ENCODE data around the gene SSR4. TPM values are rescaled to one million over a fixed set of nuclear protein-coding genes. Genes with fewer than 3 reads are reported as not detected.

Gene SSR4
- total RNA-seq, 1 donor from 2014 or later: 297 TPM

- peaks cover 4% of the 10 kb centered on the region for H3K4me1 Mint-ChIP-seq (ENCODE audit: unreplicated experiment)
- H3K27me3 Mint-ChIP-seq (ENCODE audit: unreplicated experiment): no peaks in the 10 kb centered on the region
- H3K36me3 Mint-ChIP-seq (ENCODE audit: unreplicated experiment): peaks cover 2% of the 10 kb centered on the region
- H3K4me3 Mint-ChIP-seq (ENCODE audit: unreplicated experiment): no peak overlapping the region
- TF ChIP-seq, protein P1, sequence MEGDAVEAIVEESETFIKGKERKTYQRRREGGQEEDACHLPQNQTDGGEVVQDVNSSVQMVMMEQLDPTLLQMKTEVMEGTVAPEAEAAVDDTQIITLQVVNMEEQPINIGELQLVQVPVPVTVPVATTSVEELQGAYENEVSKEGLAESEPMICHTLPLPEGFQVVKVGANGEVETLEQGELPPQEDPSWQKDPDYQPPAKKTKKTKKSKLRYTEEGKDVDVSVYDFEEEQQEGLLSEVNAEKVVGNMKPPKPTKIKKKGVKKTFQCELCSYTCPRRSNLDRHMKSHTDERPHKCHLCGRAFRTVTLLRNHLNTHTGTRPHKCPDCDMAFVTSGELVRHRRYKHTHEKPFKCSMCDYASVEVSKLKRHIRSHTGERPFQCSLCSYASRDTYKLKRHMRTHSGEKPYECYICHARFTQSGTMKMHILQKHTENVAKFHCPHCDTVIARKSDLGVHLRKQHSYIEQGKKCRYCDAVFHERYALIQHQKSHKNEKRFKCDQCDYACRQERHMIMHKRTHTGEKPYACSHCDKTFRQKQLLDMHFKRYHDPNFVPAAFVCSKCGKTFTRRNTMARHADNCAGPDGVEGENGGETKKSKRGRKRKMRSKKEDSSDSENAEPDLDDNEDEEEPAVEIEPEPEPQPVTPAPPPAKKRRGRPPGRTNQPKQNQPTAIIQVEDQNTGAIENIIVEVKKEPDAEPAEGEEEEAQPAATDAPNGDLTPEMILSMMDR (IDR thresholded peaks at IDR 0.05): no peak
- no peak overlapping the region for H3K27ac Mint-ChIP-seq (ENCODE audit: unreplicated experiment)
- no peaks in the 10 kb centered on the region for H3K9me3 Mint-ChIP-seq (ENCODE audit: unreplicated experiment)
- no peak for DNase-seq (ENCODE audit: extremely low spot score, unreplicated experiment)
Observed at GRCh38 chrX:153784325-153784967, 10.0 kb upstream of the SSR4 start.

DNA sequence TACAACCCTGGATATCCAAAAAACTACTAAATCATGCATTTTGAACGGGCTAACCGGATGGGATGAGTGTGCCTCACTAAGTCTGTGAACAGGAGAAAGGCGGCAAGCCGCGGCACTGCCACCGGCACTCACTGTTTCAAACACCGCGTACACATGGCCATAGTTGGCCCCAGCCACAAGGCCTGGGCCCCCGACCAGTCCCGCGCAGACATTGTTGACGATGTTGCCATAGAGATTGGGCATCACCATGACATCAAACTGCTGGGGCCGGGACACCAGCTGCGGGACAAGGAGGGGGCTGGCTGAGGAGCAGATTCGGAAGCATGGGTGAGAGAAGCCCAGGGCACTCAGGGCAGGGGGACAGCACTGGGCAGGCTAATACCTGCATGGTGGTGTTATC, 7.8 kb upstream of the SSR4 start:
- DNase-seq (ENCODE audit: extremely low spot score, unreplicated experiment): no peak
- TF ChIP-seq, protein P1 (IDR thresholded peaks at IDR 0.05): no peak
- Mint-ChIP-seq H3K27me3 (ENCODE audit: unreplicated experiment) (no peaks in the 10 kb centered on the region), H3K36me3 (ENCODE audit: unreplicated experiment) (peaks cover 6% of the 10 kb centered on the region), H3K4me1 (ENCODE audit: unreplicated experiment) (no peaks in the 10 kb centered on the region), H3K9me3 (ENCODE audit: unreplicated experiment) (no peaks in the 10 kb centered on the region), H3K27ac (ENCODE audit: unreplicated experiment) (no peak overlapping the region), H3K4me3 (ENCODE audit: unreplicated experiment) (no peak overlapping the region)

GRCh38 chrX:153789654-153790053, 4.8 kb upstream of the SSR4 start:
- Mint-ChIP-seq H3K27ac (ENCODE audit: unreplicated experiment) (no peak overlapping the region), H3K27me3 (ENCODE audit: unreplicated experiment) (no peaks in the 10 kb centered on the region), H3K4me3 (ENCODE audit: unreplicated experiment) (no peak overlapping the region), H3K9me3 (ENCODE audit: unreplicated experiment) (no peaks in the 10 kb centered on the region), H3K36me3 (ENCODE audit: unreplicated experiment) (peaks cover 6% of the 10 kb centered on the region), H3K4me1 (ENCODE audit: unreplicated experiment) (peaks cover 5% of the 10 kb centered on the region)
- DNase-seq (ENCODE audit: extremely low spot score, unreplicated experiment): no peak
- TF ChIP-seq, protein P1 (IDR thresholded peaks at IDR 0.05): no peak

DNA sequence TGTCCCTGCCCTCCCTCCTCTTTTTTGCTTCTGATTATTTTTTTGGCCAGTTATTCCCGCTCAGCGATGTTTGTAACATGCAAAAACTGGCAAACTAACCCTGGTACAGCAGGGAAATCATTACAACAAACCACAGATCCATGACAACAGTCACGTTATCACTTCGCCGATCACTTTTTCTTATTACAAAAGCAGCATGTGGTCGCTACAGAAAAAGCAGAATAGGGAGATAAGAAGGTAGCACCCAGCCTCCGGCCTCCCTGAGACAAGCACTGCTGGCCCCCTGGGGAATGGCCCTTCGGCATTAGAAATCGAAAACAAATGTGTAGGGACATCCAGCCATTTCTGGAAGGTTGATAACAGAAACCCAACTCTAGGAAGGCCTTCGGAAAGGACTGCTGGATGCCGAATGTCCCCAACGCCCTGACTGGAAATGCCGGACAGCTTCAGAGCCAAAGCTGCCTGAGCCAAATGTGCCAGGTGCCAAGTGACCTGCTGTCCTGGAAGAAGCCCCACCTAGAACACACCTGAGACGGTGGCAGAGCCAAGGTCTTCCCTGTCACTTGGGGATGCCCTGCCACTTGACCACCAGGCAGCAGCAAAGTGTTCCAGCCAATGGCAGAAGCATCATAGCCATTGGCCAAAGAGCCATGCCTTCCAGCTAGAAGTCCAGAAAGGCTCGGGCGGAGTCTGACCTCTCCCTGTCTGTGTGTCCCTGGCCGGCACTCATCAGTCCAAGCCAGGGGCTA, 3.2 kb upstream of the SSR4 start:
- H3K4me1 Mint-ChIP-seq (ENCODE audit: unreplicated experiment): peaks cover 12% of the 10 kb centered on the region
- H3K4me3 Mint-ChIP-seq (ENCODE audit: unreplicated experiment): no peak overlapping the region
- no peak for DNase-seq (ENCODE audit: extremely low spot score, unreplicated experiment)
- no peaks in the 10 kb centered on the region for H3K9me3 Mint-ChIP-seq (ENCODE audit: unreplicated experiment)
- H3K27me3 Mint-ChIP-seq (ENCODE audit: unreplicated experiment): no peaks in the 10 kb centered on the region
- H3K36me3 Mint-ChIP-seq (ENCODE audit: unreplicated experiment): peaks cover 6% of the 10 kb centered on the region
- TF ChIP-seq, protein P1 (IDR thresholded peaks at IDR 0.05): no peak
- no peak overlapping the region for H3K27ac Mint-ChIP-seq (ENCODE audit: unreplicated experiment)

DNA sequence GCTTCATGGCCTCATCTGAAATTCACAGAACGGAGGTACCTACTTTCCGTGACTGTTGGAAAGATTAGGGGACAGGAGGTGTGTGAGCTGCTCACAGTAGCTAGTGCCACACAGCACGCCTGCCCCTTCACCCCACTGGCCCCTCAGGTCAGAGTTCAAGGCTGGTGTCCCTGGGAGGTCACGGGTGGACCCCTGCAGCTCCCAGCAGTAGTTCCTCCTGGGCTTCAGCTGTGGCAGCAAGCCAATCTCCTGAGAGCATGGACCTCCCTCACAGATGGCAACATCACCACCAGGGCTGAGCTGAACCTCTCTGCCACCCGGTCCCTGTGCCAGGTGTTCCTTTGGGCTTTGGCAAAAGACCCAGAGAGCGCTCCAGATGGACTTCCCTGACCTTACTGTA, 2.1 kb upstream of the SSR4 start:
- DNase-seq (ENCODE audit: extremely low spot score, unreplicated experiment): no peak
- TF ChIP-seq, protein P1 (IDR thresholded peaks at IDR 0.05): no peak
- no peak overlapping the region for H3K4me3 Mint-ChIP-seq (ENCODE audit: unreplicated experiment)
- H3K27me3 Mint-ChIP-seq (ENCODE audit: unreplicated experiment): no peaks in the 10 kb centered on the region
- peaks cover 6% of the 10 kb centered on the region for H3K36me3 Mint-ChIP-seq (ENCODE audit: unreplicated experiment)
- peaks cover 13% of the 10 kb centered on the region for H3K4me1 Mint-ChIP-seq (ENCODE audit: unreplicated experiment)
- H3K27ac Mint-ChIP-seq (ENCODE audit: unreplicated experiment): no peak overlapping the region
- H3K9me3 Mint-ChIP-seq (ENCODE audit: unreplicated experiment): no peaks in the 10 kb centered on the region
